ENCODE measurements around the gene MICAL3.

- no peak for TF ChIP-seq EZH2 (IDR thresholded peaks at IDR 0.05)
- TF ChIP-seq POLR2AphosphoS5 (IDR thresholded peaks at IDR 0.05; ENCODE audit: borderline replicate concordance, low read depth, low read length): no peak
- no peak for TF ChIP-seq FOXP2 (optimal IDR thresholded peaks at IDR 0.05; ENCODE audit: control extremely low read depth, extremely low read length, insufficient read depth)
These were observed 94.5 kb downstream of the MICAL3 start for GRCh38 chr22:17929909-17930308.
